Esophagus muscularis mucosa (tissue), 4 donors: ENCODE measurements around the gene TRABD2B.

Experiments
- CTCF ChIP-seq, 3 experiments: fragments of 200-600 bp in 2 of 3; fragments of 450-650 bp in 1 of 3; sonication (generic) in 2 of 3; IDR thresholded peaks; one replicate each; pipeline ENCODE4 v1.5.1; 2017 to 2019; ENCODE audit warnings: antibody characterized with exemption in 3 of 3, mild to moderate bottlenecking in 2 of 3, moderate library complexity in 1 of 3
- EP300 ChIP-seq: sonication (generic); formaldehyde crosslinking; IDR thresholded peaks from one replicate; pipeline ENCODE4 v1.6.1; 2017; ENCODE audit warnings: antibody characterized with exemption
- POLR2AphosphoS5 ChIP-seq, 2 donors: sonication (generic); formaldehyde crosslinking; IDR thresholded peaks; one replicate each; pipeline ENCODE4 v1.6.1; 2017; ENCODE audit warnings: antibody characterized with exemption in 2 of 2

GRCh38 chr1:47727697-47728085, 269.5 kb downstream of the TRABD2B start:
- TF ChIP-seq CTCF (IDR thresholded peaks at IDR 0.05) (no peak), POLR2AphosphoS5 (IDR thresholded peaks at IDR 0.05) (no peak), EP300 (no peak)
